Spleen (tissue), 7 donors: ENCODE data around the gene TP73.

ENCODE experiments used
- CTCF ChIP-seq, 11 experiments: fragments of 200-600 bp in 7 of 11; fragments of 450-650 bp in 4 of 11; sonication (generic) in 4 of 11; IDR thresholded peaks in 8 of 11; conservative IDR thresholded peaks in 3 of 11; 1 replicate in 7 of 11; 2 replicates in 4 of 11; pipeline versions ENCODE4 v1.4.0 to v1.8.0; 2016 to 2021; ENCODE audit warnings: antibody characterized with exemption in 11 of 11, inconsistent platforms in 4 of 11, mild to moderate bottlenecking in 1 of 11
- POLR2A ChIP-seq, 3 donors: fragments of 450-650 bp; IDR thresholded peaks; one replicate each; pipeline ENCODE4 v1.5.1; 2017; ENCODE audit warnings: antibody characterized with exemption in 3 of 3, mild to moderate bottlenecking in 1 of 3
- donor health status: DM: no; HTN: no; CAD: no; lungs with moderate emphysema.
- donor health status: DM: no; HTN: no; CAD: no.
- donor health status: DM: no; HTN: no; CAD: no.

- TF ChIP-seq CTCF (IDR thresholded peaks at IDR 0.05 in 8 of 11, conservative IDR thresholded peaks at IDR 0.05 in 3 of 11) = no peak
- TF ChIP-seq POLR2A (IDR thresholded peaks at IDR 0.05) = no peak
Observed at GRCh38 chr1:3707939-3708328, 55.6 kb downstream of the TP73 start.
